ENCODE results near the gene EXOC4. TPM values are rescaled to one million over a fixed set of nuclear protein-coding genes. Genes with fewer than 3 reads are reported as not detected.

EXOC4 gene
- total RNA-seq, 1 experiment from 2014 or later, result 75.8 TPM

DNA sequence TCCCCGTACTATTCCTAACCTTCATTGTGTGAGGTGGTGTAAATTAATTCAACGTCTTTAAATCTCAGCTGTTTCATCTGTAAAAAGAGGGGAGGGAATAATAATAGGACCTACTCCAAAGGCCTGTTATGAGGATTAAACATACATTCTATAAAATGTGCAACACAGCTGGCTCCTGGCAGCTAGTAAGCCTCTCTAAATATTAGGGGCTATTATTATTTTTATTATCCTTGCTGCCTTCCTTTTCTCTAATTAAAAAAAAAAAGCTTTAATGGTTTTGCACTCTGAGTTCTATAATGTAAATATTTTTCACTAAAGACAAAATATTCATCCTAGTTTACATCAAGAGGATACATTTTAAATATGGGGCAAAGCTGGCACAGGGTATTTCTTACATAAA lies 19.5 kb downstream of the EXOC4 start:
- Histone ChIP-seq H2BK12ac (ENCODE audit: insufficient read length, low read depth, low read length) (no peak overlapping the region), H4K91ac (ENCODE audit: insufficient read length, low read depth, low read length) (no peak overlapping the region), H3K9ac (ENCODE audit: extremely low read depth, insufficient read length, low read length) (no peak overlapping the region), H2AK5ac (ENCODE audit: insufficient read length, low read length) (no peak overlapping the region), H2BK120ac (ENCODE audit: low read depth, low read length, poor library complexity, severe bottlenecking) (no peak overlapping the region), H3K14ac (ENCODE audit: insufficient read depth, low read length) (no peak overlapping the region), H2AFZ (ENCODE audit: low read length) (no peak overlapping the region), H4K5ac (ENCODE audit: insufficient read length, low read depth, low read length) (no peak overlapping the region), H3K27ac (ENCODE audit: insufficient read length, low read depth, low read length) (no peak overlapping the region), H3K23me2 (ENCODE audit: insufficient read length, low read depth, low read length, poor library complexity, severe bottlenecking) (no peaks in the 10 kb centered on the region), H3K4me2 (ENCODE audit: insufficient read depth, insufficient read length, low read length) (no peak overlapping the region), H3K4ac (ENCODE audit: low read depth, low read length) (no peak overlapping the region), H4K8ac (replicated peaks; ENCODE audit: insufficient read length, low read depth, low read length) (no peak overlapping the region), H3K27me3 (ENCODE audit: insufficient read depth, low read length) (no peaks in the 10 kb centered on the region), H2BK5ac (ENCODE audit: insufficient read length, low read length) (no peak overlapping the region), H2BK15ac (ENCODE audit: low read depth, low read length) (no peak overlapping the region), H3T11ph (ENCODE audit: low read length) (no peak overlapping the region), H3K9me3 (ENCODE audit: control insufficient read depth, low read depth, low read length) (no peaks in the 10 kb centered on the region), H3K23ac (ENCODE audit: insufficient read length, low read depth, low read length) (no peak overlapping the region), H3K18ac (ENCODE audit: insufficient read length, low read depth, low read length) (no peak overlapping the region), H2BK20ac (ENCODE audit: low read depth, low read length, poor library complexity, severe bottlenecking) (no peak overlapping the region), H3K4me1 (ENCODE audit: insufficient read depth, low read length) (no peaks in the 10 kb centered on the region), H3K79me1 (ENCODE audit: insufficient read depth, low read depth, low read length, poor library complexity, severe bottlenecking) (peaks cover 2% of the 10 kb centered on the region), H4K20me1 (ENCODE audit: control insufficient read depth, insufficient read depth, insufficient read length) (no peaks in the 10 kb centered on the region), H3K79me2 (ENCODE audit: insufficient read depth, low read length) (peaks cover 4% of the 10 kb centered on the region; the same call in 1 of the 2 replicates), H3K56ac (ENCODE audit: insufficient read length, low read depth, low read length) (no peak overlapping the region)
- peaks cover 6 to 22% of the 10 kb centered on the region in 2 experiments for H3K4me1 Mint-ChIP-seq
- no peak for DNase-seq
- H3K27ac Mint-ChIP-seq, result no peak overlapping the region
- H3K9me3 Mint-ChIP-seq, result no peaks in the 10 kb centered on the region
- WGBS (ENCODE audit: extremely low coverage, insufficient read length, low lambda C conversion rate), result no CpG with 5 or more reads among the region's 2 CpGs
- H3K4me3 Mint-ChIP-seq, result no peak overlapping the region
- TF ChIP-seq CTCF (conservative IDR thresholded peaks at IDR 0.05), result no peak
- H3K27me3 Mint-ChIP-seq (ENCODE audit: low read depth), result no peaks in the 10 kb centered on the region
- peaks cover 11 to 20% (median 19%) of the 10 kb centered on the region in 3 experiments; a peak in 5 of 7 replicates for H3K36me3 Mint-ChIP-seq (ENCODE audit: insufficient read depth in 1 of 3, low read depth in 3 of 3)
